ACHN (cell line): Measurements from ENCODE around the gene CSPG4.
"Not testable (repeated sequence)": the region's sequence is repeated elsewhere in the genome, so short reads cannot be mapped to it uniquely, and the experiment has no call there.

Experiments used
- DNase-seq: peaks from one replicate; pipeline ENCODE4 v3.0.0-alpha.2; 2015
- in situ Hi-C: cut with HindIII; loops from 2 replicates; pipeline ENCODE4 v1.10.0; 2017; ENCODE audit warnings: low sequenced_read_pairs, low pct_ligation_motif_present, low pct_unique_long_range_greater_than_20kb

The CSPG4 gene

GRCh38 chr15:75715312-75715832 is 2.7 kb upstream of the CSPG4 start:
- DNase-seq, in situ Hi-C loops: not testable (repeated sequence)

GRCh38 chr15:75714195-75714594 is 1.5 kb upstream of the CSPG4 start:
- DNase-seq: no peak
- in situ Hi-C loops: no loop called here

GRCh38 chr15:75713338-75713895 is 769 bp upstream of the CSPG4 start:
- in situ Hi-C loops: no loop called here
- DNase-seq: no peak

DNA sequence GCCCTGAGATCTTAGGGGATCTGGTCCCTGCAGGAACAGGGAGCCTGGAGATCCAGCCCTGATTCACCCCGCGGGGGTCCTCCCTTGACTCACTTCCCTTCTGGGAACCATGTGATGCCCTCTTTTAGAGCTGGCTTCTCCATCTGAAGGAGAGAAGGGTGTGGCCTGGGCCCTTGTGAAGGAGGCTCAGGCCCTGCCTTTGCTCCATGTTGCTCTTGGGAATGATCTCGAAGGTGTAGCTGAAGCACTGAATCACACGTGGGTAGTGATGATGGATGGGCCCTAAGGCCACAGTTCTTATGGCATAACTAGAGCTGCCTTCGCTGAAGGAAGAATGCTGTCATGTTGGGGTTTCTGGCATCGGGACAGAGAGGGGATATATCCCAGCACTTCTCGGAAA is 1.2 kb downstream of the CSPG4 start:
- in situ Hi-C loops, DNase-seq: not testable (repeated sequence)

- in situ Hi-C loops, DNase-seq: not testable (repeated sequence)
Observed at GRCh38 chr15:75710874-75711273, 1.8 kb downstream of the CSPG4 start.

DNA sequence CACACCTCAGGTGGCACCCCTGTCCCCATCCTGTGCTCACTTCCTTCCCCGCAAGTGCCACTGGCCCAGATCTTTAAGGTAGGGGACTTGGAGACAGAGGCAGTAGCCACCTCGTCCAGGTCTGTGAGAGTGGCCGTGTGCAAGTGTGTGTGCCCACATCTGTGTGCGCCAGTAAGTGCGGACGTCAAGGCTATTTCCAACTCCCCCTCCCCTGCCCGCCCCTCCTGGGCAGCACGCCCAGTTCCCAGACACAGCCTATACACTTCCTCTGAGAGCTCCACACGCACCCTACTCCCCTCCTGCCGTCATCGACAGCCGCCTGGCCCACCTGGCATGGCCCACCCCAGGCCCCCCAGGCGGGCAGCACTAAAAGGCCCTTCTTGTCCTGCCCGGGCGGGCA is 3.2 kb downstream of the CSPG4 start:
- DNase-seq, in situ Hi-C loops: not testable (repeated sequence)

DNA sequence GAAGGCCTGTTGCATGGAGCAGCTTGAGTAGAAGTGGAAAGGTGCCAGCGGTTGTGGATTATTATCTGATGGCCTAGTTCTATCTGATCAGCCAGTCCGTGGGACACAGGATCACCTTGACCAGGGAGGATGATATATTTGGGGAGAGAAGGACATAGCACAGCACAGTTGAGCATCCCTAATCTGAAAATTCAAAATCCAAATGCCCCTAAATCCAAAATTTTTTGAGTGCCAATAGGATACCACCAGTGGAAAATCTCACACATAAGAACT is 6.0 kb downstream of the CSPG4 start:
- DNase-seq: no peak
- in situ Hi-C loops: no loop called here

DNA sequence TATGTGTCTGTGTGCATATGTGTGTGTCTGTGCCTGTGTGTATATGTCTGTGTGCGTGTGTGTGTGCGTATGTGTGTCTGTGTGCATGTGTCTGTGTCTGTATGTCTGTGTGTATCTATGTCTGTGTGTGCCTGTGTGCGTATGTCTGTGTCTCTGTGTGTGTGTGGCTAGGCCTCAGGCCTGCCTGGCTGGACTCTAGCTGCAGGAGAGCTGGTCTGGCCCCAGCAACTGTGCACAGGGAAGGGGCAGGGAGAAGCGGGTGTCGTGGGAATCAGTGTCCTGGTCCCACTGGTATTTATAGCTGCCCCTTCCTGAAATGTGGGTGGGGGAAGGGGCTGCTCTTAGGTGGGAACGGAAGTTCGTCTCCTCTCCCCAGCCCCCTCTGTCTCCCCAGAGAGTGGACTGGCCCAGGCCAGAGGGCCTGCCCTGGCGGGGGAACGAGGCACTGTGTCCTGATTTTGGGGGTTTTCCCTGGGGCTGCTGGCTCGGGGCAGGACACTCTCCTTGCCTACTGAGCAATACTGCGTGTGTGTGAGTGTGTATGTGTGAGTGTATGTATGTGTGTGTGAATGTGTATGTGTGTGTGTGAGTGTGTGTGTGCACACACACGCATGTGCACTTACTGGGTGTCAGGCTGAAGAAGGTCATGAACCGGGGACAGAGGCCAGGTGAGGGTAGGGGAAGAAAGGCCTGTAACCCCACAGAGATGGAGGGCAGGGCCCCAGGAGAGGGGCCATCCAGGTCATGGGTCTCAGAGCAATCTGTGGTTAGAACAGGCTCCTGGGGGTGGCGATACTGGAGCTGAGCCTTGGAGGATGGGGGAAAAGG is 6.6 kb downstream of the CSPG4 start:
- in situ Hi-C loops: no loop called here

DNA sequence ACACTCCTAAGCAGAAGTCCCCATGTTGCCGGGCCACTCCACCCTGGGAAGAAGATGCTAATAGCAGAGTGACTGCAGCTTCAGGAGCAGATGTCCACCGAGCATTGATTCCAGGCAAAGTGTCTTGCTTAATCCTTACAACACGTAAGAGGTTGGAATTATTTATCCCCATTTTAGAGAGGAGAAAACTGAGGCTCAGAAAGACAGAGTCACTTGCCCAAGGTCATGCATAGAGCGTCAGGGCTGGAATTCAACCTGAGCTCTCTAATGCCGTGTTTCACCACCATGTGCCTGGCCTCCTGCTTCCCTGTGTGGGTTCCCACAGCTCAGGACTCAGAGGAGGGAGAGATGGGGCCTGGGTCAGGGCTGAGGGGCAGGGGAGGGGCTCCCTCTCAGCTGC is 7.3 kb downstream of the CSPG4 start:
- in situ Hi-C loops, DNase-seq: not testable (repeated sequence)

More for the DNA sequence above, 6.6 kb downstream of the CSPG4 start:
- no peak for DNase-seq

DNA sequence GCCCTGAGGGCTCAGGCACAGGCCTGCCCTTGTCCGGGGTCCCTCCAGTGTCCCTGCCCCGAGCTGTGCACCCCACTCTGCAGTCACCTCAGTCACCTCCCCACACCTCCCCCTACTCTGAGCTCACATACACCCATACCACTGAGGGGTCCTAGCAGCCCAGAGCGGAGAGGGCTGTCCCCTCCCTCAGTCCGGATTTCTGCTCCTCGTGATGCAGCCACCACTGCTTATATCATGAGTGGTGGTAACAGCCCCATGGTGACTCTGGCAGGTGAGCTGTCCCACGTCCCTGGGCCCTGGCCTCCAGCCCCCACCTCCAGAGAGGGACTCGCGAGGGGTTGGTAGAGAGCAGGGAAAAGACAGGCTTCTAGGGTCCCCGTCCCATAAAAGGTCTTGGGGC is 8.0 kb downstream of the CSPG4 start:
- DNase-seq: no peak
- in situ Hi-C loops: no loop called here

- in situ Hi-C loops: no loop called here
- DNase-seq: no peak
Observed at GRCh38 chr15:75704263-75704615, 8.4 kb downstream of the CSPG4 start.

GRCh38 chr15:75703440-75704262 is 9.0 kb downstream of the CSPG4 start:
- in situ Hi-C loops, DNase-seq: not testable (repeated sequence)

- no peak for DNase-seq
- in situ Hi-C loops: no loop called here
Observed at GRCh38 chr15:75702436-75702835, 10.2 kb downstream of the CSPG4 start.

- DNase-seq, in situ Hi-C loops: not testable (repeated sequence)
Observed at GRCh38 chr15:75701071-75702003, 11.3 kb downstream of the CSPG4 start.

GRCh38 chr15:75699961-75700874 is 12.4 kb downstream of the CSPG4 start:
- not testable (repeated sequence) for DNase-seq

DNA sequence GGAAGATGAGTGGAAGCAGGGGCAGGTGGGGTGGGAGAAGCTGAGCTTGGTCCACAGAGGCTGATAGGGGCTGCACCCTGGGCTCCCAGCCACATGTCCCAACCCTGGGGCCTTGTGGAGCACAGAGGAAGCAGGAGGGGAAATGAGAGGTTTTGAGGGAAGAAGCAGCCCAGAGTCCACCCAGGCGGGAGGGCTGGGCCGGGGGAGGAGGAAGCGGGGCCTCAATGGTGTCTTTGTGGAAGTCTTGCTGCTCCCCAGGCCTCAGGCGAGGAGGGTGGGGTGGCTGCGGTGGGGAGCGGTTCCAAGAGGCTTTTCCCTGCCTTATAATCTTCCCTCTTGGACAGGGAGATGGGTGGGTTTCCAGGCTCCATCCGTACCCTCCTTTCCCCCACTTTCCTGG is 13.1 kb downstream of the CSPG4 start:
- in situ Hi-C loops, DNase-seq: not testable (repeated sequence)

More at GRCh38 chr15:75699961-75700874, 12.4 kb downstream of the CSPG4 start:
- in situ Hi-C loops: not testable (repeated sequence)

DNA sequence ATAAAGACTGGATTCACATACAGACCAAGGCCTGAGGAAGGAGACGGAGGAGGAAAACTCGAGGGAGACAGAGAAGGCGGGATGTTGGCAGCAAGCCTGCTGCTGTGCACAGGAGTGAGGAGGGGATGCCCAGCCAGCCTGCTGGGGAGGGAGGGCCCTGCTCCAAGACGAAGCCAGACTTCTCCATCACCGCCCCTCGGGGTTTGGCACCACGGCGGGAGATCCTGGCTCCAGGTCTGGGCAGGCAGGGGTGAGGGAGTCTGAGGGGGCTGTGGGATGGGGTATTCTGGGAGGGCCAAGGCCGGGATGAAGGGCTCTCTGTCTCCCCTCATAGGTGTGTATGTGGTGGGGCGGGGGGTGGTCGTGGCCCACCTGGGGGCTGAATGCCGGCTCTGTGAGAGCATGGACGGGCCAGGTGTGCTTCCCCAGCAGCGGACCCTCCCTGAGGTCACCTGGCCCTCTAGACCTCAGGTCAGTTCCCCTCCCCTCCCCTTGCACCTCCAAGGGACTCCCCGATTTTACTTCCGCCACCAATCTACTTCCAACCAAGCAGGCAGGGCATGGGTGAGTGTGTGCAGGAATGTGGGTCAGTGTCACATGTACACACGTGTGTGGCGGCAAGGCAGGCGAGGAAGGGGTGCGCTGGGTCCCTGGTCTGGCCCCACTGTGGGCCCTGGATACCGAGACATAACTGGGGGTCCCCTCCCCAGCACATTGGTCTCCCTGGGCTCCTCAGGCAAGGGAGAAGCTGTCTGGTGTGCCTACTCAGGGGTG is 14.5 kb downstream of the CSPG4 start:
- in situ Hi-C loops, DNase-seq: not testable (repeated sequence)
